GM21381 (cell line): Measurements from ENCODE around the gene FKBP7.
"Not testable (repeated sequence)": the region's sequence is repeated elsewhere in the genome, so short reads cannot be mapped to it uniquely, and the experiment has no call there.

Experiments used
- ATAC-seq: cut with Tn5 transposase; IDR thresholded peaks from one replicate; pipeline ENCODE4 v1.9.1; 2021; ENCODE audit warnings: mild to moderate bottlenecking, moderate library complexity; ENCODE audit not compliant: unreplicated experiment

The FKBP7 gene

DNA sequence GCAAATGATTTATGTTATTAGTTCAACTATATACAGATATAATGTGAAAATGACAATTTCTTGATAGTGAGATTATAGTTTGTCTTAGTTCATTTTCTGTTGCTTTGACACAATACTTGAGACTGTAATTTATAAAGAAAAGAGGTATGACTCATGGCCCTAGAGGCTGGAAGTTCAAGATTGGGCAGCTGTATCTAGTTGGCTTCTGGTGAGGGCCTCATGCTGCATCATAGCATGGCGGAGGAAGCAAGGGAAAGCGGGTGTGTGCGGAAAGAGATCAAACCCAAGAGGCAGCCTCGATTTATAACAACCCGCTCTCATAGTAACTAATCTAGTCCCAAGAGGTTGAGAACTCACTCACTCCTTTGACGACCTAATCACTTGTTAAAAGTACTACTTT lies 13.2 kb upstream of the FKBP7 start:
- no peak for ATAC-seq

DNA sequence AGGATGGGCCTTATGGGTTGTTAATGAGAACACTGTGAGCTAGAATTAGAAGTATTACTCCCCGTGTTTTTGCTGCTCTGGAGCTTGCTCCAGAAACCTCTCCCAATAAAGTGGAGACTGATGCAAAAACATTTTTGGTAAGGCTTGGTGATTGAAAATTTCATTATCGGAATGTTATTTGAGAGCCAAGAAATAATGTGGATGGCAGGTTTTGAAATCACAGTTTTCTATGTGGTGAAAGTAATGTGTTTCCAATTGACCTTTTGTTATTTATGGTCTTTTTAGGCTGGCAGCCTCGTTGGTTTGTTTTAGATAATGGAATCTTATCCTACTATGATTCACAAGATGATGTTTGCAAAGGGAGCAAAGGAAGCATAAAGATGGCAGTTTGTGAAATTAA lies 7.0 kb upstream of the FKBP7 start:
- ATAC-seq: no peak

DNA sequence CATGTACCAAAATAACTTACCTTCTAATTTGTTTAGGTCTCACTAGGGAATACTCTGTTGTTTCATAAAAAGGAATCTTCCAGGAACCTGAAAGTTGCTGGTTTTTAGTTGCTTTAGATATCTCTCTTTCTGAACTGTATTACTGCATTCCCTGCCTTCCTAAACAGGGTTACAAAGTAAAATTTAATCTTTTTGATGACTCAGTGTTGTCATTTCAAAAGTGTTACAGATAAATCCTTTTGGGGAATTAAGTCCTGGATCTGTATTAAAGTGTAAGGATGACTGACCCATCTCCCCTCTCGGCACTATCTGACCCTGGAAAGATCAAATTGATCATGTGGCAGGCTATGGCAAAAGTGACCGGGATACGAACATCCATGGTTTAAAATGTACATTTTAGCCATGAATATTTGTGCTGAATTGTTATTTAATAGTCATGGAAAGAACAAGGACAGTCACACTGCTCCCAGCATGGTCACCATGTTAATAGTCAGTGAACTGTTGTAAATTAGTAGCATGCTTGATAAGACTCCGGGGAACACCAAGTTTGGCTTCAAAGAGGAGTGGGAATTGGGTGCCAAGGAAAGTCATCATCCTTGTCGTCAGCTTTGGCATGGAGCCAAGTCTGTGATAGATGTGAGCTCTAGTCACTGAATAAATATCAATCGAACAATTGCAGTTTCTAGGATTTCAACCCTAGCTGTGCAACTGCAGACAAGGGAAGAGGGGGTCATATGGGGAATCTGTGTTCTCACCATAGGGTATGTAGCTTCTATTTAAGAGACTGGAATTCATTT lies 6.0 kb upstream of the FKBP7 start:
- no peak for ATAC-seq

DNA sequence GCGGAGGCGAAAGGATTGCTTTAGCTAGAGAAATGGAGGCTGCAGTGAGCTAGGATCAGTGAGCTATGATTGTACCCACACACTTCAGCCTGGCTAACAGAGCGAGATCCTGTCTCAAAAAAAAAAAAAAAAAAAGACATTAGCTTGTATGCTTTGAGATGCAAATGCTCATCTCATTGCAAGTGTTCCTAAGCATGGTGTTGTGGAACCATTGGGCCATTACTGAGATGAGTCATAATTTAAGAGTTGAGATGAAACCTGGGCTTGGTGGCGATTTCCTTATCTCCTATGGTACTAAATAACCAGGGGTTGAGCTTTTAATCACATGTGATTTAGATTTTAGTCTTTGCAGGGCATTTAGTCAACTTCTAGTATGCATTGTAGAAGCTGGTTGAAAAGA lies 4.0 kb upstream of the FKBP7 start:
- ATAC-seq: peak; percentile 24

DNA sequence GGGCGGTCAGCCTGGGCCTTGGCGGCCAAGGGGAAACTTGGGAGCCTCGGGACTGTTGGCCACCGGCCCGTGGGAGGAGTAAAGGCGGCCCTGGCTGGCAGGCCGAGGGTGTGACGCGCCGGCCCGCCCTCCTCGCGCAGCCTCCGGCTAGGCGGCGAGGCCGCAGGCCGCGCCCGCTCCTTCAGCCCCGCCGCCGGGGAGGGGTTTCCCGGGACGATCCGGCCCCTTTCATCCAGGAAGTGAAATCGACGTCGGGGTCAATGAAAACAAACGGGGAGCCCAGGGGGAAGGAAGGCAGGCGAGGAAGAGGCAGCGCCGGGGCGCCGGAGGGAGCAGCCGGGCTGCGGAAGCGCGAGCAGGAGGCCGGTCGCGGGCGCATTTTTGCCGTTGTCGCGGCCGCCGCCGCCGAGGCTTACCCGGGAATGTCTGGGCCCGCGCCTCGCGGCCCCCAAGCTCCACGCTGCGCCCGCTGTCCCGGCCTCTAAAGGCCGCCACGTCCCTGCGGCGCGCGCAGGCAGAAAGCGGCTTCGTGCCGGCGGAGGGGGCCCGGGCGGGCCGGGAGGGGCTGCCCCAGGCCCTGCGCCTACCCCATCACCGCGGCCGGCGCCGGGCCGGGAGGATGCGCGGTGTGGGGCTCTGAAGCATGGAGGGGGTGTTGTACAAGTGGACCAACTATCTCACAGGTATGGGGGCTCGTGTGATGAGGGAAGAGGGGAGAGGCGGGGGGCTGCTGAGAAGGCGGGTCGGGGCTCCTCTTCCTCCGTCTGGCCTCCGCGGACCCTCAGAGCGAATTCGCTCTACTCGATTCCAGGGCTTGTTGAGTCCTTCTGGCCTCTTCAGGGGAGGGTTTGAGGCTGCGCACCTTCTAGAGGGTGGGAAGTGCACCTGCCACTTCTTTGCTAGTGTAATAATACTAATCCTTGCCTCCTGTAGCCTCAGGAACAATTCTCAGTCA lies 2.1 kb upstream of the FKBP7 start, which contains the start of gene PLEKHA3:
TSS of gene PLEKHA3 (plus strand) at position 231 of the 955 bp plus-strand sequence. CDS start at position 644, 413 bp downstream.
- peak; percentile 69 for ATAC-seq

DNA sequence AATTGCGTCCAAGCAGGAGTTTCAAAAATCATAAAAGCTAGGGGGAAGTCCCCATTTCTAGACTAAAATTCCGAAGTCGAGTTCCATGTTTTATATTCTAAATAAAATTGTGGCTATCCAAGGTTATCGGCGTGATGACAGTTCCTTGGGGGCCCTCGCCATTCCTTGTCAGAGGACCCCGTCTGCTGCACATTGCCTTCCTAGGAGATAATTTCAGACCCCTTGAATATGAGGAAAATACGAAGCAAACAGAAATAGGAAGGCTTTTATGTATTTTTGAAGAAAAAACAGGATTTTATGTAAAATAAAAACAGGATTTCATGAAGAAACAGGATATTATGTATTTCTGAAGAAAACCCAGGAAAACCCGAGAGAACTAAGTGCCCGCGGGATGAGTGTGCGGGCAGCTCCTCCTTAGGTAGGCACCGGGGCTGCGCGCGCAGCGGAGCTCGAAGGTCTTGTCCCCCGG lies 1.4 kb upstream of the FKBP7 start:
- ATAC-seq: no peak

DNA sequence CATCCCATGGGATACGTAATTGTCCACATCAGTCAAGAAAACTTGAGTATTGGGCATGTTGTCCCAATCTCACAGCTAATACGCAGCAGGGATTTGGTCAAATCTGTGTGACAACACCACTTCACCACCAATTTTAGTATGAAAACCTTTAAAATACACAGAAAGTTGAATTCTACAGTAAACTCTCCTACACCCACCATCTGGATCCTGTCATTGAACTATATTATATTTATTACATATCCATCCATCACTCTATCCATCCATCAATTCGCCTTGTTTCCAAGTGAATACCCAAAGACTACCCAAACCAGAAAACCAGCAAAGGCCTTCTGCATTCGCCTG lies 846 bp upstream of the FKBP7 start:
- ATAC-seq: no peak

DNA sequence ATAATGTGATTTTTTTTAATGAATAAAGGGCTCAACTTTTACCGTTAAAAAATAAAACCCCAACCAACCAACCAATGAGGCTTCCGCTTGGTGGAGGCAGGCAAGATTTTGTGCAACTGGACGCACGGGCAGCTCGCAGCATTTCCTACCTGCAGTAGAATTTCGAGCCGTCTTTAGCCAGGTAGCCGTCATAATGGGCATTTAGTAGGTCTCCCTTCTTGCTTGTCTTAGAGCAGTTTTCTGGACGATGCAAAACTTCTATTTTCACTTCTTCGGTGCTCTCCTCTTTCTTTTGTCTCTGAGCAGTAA lies 316 bp downstream of the FKBP7 start:
- peak; percentile 3 for ATAC-seq

DNA sequence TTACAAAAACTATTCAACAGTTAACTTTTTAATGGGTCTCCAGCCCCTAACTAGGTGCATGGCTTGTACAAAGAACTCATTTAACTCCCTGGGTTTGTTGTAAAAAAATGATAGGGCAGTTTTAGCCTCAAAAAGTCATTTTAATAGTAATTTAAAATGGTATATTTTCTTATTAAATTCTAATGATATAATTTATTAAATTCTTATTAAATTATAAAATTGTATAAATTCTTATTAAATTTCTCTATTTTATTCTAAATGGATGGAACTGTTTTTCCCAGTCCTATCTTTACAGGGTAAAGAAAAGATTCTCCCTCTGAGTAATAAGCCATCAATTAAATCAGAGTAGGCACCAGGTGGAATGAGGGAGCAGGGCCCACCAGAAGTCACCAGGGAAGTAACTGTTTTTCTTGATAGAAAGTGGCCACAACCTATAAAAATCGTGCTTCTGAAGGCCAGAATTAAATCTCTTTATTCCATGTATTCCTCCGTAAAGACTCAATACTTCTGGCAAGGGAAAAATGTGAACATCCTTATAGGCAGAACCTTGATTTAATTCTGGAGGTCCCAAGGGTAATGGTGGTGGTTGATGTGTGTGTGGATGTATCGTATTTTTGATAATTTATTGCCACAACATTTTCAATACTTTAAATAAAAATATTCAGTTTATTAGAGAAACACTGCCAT lies 814 bp downstream of the FKBP7 start:
- ATAC-seq: no peak

DNA sequence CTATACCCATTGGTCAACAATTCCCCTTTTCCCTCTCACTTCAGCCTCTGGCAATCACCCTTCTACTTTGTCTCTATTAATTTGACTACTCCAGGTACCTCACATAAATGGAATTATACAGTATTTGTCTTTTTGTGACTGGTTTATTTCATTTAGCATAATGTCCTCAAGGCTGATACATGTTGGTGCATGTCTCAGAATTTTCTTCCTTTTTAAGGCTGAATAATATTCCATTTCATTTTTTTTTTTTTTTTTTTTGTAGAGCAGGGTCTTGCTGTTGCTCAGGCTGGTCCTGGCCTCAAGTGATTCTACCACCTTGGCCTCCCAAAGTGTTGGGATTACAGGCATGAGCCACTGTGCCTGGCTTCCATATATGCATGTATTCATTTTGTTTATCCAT lies 1.9 kb downstream of the FKBP7 start:
- ATAC-seq: no peak

DNA sequence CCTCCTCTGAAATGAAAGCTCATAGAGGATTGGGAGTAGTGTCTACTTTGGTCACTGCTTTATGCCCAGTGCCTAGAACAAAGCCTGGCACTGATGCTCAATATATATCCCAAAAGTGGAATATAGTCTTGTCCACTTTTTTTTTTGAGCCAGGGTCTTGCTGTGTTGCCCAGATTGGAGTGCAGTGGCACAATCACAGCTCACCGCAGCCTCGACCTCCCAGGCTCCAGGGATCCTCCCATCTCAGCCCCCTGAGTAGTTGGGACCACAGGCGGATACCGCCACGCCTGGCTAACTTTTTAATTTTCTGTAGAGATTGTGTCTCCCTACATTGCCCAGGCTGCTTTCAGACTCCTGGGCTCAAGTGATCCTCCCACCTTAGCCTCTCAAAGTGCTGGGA lies 3.8 kb downstream of the FKBP7 start:
- ATAC-seq: no peak

DNA sequence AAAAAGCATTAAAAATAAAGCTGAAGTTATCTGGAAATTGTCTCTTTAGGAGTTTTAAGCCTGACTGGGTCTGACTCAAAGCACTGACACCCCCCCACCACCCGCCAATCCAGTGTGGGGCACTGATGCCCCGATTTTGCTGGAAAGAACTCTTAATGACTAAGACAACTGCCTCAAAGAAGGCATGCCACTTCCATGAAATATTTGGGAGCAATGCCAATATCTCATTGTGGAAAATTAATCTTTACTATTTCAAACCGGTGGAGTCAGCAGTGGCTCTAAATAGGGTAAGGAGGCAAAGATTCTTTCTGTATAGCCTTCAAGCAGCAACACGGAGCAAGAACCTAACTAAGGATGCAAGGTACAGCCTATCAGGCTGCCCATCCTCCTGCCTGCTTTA lies 4.5 kb downstream of the FKBP7 start:
- no peak for ATAC-seq

DNA sequence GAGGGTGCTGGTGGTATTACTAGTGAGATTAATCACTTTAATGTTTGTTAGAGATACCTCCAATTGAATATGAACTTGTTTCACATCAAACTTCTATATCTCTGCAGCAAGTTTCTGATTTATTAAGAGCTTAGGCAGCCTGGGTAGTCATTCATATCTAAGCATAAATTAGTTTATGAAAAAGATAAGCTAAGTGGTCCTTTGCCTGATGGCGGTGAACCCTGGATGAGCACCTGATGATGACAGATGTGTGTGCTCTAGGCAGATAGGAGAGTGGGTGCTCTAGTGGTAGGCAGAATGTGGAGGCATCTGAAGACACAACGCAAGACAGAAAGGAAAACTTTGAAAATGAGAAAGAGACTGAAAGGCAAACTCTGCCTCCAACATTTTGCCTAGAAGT lies 5.0 kb downstream of the FKBP7 start:
- no peak for ATAC-seq

DNA sequence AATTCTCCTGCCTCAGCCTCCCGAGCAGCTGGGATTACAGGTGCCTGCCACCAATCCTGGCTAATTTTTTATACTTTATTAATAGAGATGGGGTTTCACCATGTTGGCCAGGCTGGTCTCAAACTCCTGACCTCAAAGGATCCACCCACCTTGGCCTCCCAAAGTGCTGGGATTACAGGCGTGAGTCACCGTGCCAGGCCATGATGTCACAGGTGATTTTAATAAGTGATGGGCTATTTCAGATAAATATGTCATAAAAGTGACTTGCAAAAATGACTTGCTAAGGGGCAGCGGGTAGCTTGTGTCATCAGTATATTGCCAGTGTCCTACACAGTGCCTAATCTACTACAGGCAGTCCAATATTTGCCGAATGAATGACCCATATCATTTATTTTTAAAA lies 7.1 kb downstream of the FKBP7 start:
- ATAC-seq: not testable (repeated sequence)

DNA sequence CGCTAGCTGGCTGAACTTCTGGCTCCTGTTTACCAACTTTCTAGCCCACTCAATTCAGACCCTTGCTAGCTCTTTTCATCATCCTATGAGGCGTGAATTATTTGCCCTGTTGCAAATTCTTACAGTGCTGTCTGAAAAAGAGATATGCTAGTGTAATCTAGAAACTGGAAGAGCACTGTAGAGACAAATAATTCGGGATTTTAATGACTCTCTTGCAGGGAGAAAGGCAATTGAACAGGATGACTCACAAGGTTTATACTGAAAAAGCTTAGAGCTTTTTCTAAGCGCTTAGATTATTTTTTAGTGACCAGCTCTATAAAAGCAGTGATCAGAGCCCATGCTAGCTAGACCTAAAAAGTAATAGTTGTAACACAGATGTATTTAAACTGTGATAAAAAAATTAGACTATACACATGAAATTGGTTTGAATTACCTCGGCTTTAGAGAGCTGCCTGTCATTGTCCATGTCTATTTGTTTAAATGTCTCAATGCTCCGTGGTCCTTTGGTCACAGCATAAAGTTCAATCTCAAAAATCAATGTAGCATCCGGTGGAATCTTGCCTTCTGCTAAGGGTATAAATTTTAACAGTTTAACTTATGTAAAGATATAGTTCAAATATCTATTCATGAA lies 9.1 kb downstream of the FKBP7 start:
- no peak for ATAC-seq

DNA sequence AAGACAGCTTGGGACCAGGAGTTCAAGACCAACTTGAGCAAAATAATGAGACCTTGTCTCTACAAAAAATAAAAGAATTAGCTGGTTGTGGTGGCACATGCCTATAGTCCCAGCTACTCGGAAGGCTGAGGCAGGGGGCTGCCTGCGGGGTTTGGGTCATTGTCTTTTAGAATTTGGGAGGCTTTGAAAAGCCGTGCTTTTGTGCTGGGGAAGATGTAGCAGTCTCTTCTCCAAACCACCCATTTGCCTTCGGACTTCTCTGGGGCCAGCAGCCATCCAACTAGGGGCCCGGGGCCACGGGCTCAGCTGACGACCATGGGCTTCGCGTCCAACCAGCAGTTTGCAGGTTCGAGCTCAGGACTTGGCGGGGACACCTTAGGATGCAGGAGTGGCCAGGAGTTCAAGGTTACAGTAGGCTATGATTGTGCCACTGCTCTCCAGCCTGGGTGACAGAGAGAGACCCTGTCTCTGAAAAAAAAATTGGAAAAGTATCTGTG lies 21.0 kb downstream of the FKBP7 start:
- no peak for ATAC-seq

DNA sequence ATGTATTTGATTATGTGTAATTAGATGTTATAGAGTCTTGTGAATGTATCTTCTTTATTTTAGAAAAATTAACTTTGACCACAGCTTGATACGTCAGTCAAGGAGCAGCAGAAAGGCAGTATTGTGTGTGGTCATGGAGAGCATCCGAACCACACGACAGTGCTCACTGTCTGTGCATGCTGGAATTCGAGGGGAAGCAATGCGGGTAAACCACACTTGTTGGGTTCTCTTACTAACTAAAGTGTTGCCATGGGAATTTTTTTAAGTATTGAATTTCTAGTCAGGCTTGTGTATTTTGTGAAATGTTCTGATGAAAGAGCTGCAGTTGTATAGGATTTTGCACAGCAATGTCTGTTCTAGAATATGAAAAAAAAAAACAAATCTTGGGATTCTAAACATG lies 22.5 kb downstream of the FKBP7 start:
- ATAC-seq: no peak

DNA sequence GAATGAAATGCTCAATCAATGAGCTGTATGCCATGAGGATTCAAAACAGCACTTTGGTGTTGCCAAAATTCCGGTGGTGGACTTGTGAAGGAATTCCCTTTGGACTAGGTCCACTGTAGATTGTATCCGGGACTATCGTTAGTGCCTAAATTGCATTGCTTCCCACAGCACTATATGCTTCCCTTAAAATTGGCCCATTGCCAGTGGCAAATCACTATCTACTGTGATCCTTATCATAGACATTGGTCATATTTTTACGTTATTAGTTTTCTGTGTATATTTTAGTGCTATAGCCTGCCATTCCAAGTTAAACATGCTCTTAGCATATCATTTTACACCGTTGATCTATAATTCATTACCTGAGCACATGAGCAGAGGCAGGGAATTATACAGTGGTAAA lies 25.5 kb downstream of the FKBP7 start:
- ATAC-seq: no peak

DNA sequence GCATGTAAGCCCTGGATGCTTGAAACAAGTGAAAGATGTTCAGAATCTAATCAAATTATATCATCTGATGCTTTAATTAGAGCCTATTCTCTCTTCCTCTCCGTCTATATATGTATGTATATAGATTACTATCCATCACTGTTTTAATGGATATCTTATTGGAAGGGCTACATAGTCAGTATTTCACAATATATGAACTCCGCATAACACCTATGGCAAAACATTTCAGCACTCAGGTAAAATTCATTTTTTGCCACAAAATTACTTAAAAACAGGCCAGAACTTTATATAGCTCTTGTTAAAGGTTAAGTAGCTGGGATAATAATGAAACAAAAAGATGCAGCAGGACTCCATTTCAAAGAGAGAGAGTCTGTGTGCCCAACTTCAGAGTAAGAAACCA lies 26.1 kb downstream of the FKBP7 start:
- ATAC-seq: no peak

DNA sequence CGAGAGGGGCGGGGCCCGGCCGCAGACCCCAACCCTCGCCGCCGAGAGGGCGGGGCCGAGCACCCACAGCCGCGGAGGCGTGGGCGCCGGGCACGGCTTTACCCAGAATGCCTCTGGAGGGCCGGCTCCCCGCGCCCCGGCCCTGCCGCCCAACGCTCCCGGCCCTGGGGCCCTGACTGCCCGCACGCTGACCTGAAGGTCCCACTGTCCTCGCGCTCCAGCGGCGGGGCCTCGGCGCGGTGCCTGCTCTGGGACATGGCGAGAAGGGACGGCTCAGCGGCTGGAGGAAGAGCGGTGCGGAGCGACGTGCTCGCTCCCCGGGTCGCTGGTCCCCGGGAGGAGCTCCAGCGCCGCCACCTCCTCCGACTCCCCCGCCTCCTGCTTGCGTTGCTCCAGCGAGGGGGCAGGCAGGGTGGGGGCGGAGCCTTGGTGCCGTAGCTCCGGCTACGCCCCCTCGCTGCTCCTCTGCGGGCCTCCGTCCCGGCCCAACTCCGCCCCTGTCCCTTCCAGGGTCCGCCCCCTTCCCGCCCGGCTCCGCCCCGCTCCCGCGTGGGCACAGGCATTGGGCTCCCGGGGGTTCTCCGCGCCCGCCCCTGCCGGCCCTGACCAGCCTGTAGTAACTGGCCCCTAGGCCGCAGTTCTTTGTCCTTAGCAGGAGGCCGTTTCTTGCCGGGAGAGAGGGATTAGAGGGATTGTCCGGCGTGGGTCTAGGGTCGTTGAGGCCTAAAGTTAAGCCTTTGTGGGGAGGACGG lies 27.4 kb downstream of the FKBP7 start, which contains the start of the genes PJVK and PRKRA:
TSS of gene PJVK (plus strand) at position 605 of the 752 bp plus-strand sequence. CDS start 2,032 bp downstream, outside the sequence.
TSS of gene PRKRA (minus strand) at position 402 of the 752 bp plus-strand sequence. CDS start at position 257, 145 bp downstream.
- ATAC-seq: peak; percentile 84
